Fibroblast of villous mesenchyme (primary cell): ENCODE measurements around the gene KIFAP3. TPM values are rescaled to one million over a fixed set of nuclear protein-coding genes. Genes with fewer than 3 reads are reported as not detected.
"Not testable (repeated sequence)": the region's sequence is repeated elsewhere in the genome, so short reads cannot be mapped to it uniquely, and the experiment has no call there.

Experiments used
- DNase-seq: peaks from one replicate; pipeline ENCODE4 v3.0.0-alpha.2; 2010; ENCODE audit warnings: low read depth
- H3K4me3 ChIP-seq: 2 replicates; pipeline ENCODE4 v1.5.1; 2011; ENCODE audit warnings: low read depth, mild to moderate bottlenecking, low read length
- total RNA-seq: library from RNA; depleted of rRNA; stranded (reverse); fragments of >200 nt; gene quantifications from 2 replicates; pipeline ENCODE4 v1.2.3, GENCODE V29; 2012
- TF ChIP-seq, protein P1 (sequence below): IDR thresholded peaks from 2 replicates; pipeline ENCODE4 v1.5.1; 2012; ENCODE audit warnings: low read depth, mild to moderate bottlenecking, low read length; ENCODE audit not compliant: insufficient read depth

The KIFAP3 gene
- total RNA-seq, 1 donor: 38.9 TPM

DNA sequence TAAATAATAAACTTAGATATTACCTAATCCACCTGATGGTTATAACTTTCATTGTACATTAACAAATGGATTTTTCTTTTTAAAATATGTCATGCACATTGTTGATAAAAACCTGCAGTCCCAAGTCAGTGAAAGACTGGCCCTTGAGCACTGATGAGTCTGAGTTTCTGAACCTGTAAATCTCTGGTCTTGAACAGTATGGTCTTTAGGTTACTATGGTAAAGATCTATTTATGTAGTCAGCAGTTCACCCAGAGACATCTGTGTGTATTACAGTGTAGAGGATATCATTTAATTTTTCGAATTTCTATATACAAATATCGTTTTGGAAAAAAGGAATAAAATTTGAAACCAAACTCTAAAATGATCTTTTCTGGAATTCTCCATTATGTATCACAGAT lies 150.4 kb downstream of the KIFAP3 start:
- no peak for DNase-seq
- H3K4me3 ChIP-seq: no peak overlapping the region
- TF ChIP-seq, protein P1, sequence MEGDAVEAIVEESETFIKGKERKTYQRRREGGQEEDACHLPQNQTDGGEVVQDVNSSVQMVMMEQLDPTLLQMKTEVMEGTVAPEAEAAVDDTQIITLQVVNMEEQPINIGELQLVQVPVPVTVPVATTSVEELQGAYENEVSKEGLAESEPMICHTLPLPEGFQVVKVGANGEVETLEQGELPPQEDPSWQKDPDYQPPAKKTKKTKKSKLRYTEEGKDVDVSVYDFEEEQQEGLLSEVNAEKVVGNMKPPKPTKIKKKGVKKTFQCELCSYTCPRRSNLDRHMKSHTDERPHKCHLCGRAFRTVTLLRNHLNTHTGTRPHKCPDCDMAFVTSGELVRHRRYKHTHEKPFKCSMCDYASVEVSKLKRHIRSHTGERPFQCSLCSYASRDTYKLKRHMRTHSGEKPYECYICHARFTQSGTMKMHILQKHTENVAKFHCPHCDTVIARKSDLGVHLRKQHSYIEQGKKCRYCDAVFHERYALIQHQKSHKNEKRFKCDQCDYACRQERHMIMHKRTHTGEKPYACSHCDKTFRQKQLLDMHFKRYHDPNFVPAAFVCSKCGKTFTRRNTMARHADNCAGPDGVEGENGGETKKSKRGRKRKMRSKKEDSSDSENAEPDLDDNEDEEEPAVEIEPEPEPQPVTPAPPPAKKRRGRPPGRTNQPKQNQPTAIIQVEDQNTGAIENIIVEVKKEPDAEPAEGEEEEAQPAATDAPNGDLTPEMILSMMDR: no peak

GRCh38 chr1:169921080-169921479 lies 153.4 kb downstream of the KIFAP3 start:
- DNase-seq: no peak
- TF ChIP-seq, protein P1: no peak
- no peak overlapping the region for H3K4me3 ChIP-seq

DNA sequence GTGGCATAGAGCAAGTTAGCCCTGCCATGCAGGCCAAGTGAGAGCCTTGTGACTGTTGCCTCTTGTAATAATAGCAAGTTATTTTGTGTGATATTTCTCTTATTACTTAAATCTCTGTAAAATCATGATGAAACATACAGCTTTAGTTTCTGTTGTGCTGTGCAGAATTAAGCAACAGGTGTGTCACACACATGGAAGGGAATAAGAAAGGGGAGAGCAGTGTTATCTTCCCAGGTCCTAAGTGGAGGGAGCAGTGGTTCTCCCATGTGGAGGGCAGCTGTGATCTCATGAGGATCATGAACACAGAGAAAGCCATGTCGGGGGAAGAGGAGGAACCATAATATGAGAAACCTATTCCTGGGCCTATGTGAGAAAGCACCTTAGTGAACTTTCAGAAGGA lies 155.6 kb downstream of the KIFAP3 start:
- TF ChIP-seq, protein P1: no peak
- DNase-seq: no peak
- H3K4me3 ChIP-seq: no peak overlapping the region

DNA sequence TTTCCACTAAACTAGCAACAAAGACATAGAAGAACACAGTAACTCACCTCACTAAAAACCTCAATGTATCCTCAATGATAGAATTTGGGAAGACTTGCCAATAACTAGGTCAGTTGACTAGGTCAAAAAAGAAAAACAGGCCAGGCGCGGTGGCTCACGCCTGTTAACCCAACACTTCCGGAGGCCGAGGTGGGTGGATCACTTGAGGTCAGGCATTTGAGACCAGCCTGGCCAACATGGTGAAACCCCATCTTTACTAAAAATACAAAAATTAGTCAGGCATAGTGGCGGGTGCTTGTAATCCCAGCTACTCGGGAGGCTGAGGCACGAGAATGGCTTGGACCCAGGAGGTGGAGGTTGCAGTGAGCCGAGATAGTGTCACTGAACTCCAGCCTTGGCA lies 156.3 kb downstream of the KIFAP3 start:
- not testable (repeated sequence) for H3K4me3 ChIP-seq, DNase-seq

DNA sequence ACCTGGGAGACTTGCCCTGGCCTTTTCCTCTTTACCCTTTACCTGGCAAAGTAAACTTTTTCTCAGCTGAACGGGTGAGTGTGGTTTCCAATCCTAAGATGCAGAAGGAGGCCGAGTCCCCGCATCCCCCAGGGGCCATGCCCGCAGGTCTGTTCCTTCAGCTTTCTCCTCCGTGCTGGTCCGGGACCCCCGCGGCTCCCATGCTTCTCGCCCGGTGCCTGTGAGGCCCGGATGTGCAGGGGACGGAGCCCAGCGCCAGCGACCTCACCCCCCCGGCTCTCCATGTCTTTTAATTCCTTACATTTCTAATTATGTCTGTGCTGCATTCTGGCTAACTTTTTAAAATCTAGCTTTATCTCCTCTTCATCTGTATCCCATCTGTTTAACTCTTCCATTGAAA lies 159.3 kb downstream of the KIFAP3 start:
- no peak overlapping the region for H3K4me3 ChIP-seq
- DNase-seq: no peak
- TF ChIP-seq, protein P1: no peak

DNA sequence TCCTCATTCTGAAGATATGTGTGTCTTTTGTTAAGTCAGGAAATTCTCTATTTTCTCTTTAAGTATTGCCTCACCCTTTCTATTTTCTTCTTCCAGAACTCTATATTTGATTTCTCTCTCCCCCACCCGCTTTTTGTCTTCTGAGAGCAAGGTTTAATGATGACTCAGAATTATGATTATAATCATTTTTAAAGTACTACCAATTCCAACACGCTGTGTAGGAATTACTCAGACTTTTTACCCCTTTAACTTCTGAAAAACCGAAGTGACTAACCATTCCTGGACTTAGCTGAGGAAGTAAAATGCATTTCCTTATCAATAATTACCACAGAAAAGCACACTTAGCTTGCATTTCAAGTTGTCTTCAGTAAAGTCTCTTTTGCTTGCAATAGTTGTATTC lies 160.0 kb downstream of the KIFAP3 start:
- TF ChIP-seq, protein P1: no peak
- DNase-seq: no peak
- H3K4me3 ChIP-seq: no peak overlapping the region

- no peak for DNase-seq
- TF ChIP-seq, protein P1: no peak
- H3K4me3 ChIP-seq: no peak overlapping the region
Measured at GRCh38 chr1:169909499-169909898, 165.0 kb downstream of the KIFAP3 start.
